Natural killer cell (primary cell): Measurements from ENCODE around the gene PPM1L. TPM values are rescaled to one million over a fixed set of nuclear protein-coding genes. Genes with fewer than 3 reads are reported as not detected.
A peak's percentile ranks its signal among the peaks of the same experiment; 100 is the strongest.

ENCODE experiments used
- ATAC-seq, 3 donors: fragments of 150-1000 bp in 2 of 3; fragments of 200-7000 bp in 1 of 3; cut with Tn5 transposase; 1 replicate in 1 of 3; 2 replicates in 2 of 3; pipeline ENCODE4 v1.10.0; 2021; ENCODE audit warnings: mild to moderate bottlenecking in 2 of 3, moderate library complexity in 2 of 3
- DNase-seq, 2 donors: peaks; one replicate each; pipeline versions ENCODE4 v3.0.0 to v3.0.0-alpha.2; 2013 to 2021; ENCODE audit warnings: mixed read lengths in 1 of 2
- H3K27ac ChIP-seq: one replicate; pipeline ENCODE4 v1.5.1; 2013; ENCODE audit warnings: mild to moderate bottlenecking, low read length
- H3K27me3 ChIP-seq: one replicate; pipeline ENCODE4 v1.6.1; 2013; ENCODE audit warnings: low read length; ENCODE audit not compliant: control insufficient read depth, insufficient read depth
- H3K36me3 ChIP-seq: one replicate; pipeline ENCODE4 v1.6.1; 2013; ENCODE audit warnings: low read length; ENCODE audit not compliant: control insufficient read depth, insufficient read depth
- H3K4me1 ChIP-seq: one replicate; pipeline ENCODE4 v1.6.1; 2013; ENCODE audit warnings: low read length; ENCODE audit not compliant: control insufficient read depth, insufficient read depth
- H3K4me3 ChIP-seq: one replicate; pipeline ENCODE4 v1.5.1; 2013; ENCODE audit warnings: low read length
- H3K9me3 ChIP-seq: one replicate; pipeline ENCODE4 v1.6.1; 2013; ENCODE audit warnings: low read length; ENCODE audit not compliant: control insufficient read depth, insufficient read depth
- H3K27ac Mint-ChIP-seq, 2 donors: one replicate each; pipeline ENCODE4 v1.8.0; 2022; ENCODE audit warnings: mild to moderate bottlenecking in 2 of 2, mixed read lengths in 2 of 2, moderate library complexity in 1 of 2
- H3K27me3 Mint-ChIP-seq, 2 donors: one replicate each; pipeline ENCODE4 v1.8.0; 2022; ENCODE audit warnings: low read depth in 2 of 2, mixed read lengths in 2 of 2
- H3K36me3 Mint-ChIP-seq: one replicate; pipeline ENCODE4 v1.8.0; 2022; ENCODE audit warnings: mixed read lengths
- H3K4me1 Mint-ChIP-seq, 2 donors: one replicate each; pipeline ENCODE4 v1.8.0; 2022; ENCODE audit warnings: mixed read lengths in 2 of 2
- H3K4me3 Mint-ChIP-seq: one replicate; pipeline ENCODE4 v1.8.0; 2022; ENCODE audit warnings: mild to moderate bottlenecking, moderate library complexity, mixed read lengths
- H3K9me3 Mint-ChIP-seq, 2 donors: one replicate each; pipeline ENCODE4 v1.8.0; 2022; ENCODE audit warnings: mixed read lengths in 2 of 2
- WGBS: methylation state at CpG from one replicate; pipeline ENCODE4 v1.1.7; 2013; ENCODE audit warnings: missing lambda C conversion rate; ENCODE audit not compliant: insufficient coverage; 5-methylcytosine and 5-hydroxymethylcytosine counted together
- intact Hi-C: fragments of 100-400 bp; cut with micrococcal nuclease; formaldehyde crosslinking; loops from one replicate; pipeline ENCODE4 v1.14.2; 2022
- total RNA-seq, 4 donors: library from RNA; stranded (reverse); fragments of 120-200 nt in 1 of 4; gene quantifications; one replicate each; pipeline versions ENCODE4 v1.2.3 to v1.2.4, GENCODE V29; 2013 to 2022
- TF ChIP-seq, protein P1 (sequence below): fragments of 200-600 bp; IDR thresholded peaks from one replicate; pipeline ENCODE4 v1.8.0; 2022; ENCODE audit warnings: antibody characterized with exemption

The PPM1L gene
- total RNA-seq, 3 donors from 2014 or later (not counting 1 experiment from before 2014, with no cell fraction given) = 52.6 to 73.2 (median 52.9) TPM

DNA sequence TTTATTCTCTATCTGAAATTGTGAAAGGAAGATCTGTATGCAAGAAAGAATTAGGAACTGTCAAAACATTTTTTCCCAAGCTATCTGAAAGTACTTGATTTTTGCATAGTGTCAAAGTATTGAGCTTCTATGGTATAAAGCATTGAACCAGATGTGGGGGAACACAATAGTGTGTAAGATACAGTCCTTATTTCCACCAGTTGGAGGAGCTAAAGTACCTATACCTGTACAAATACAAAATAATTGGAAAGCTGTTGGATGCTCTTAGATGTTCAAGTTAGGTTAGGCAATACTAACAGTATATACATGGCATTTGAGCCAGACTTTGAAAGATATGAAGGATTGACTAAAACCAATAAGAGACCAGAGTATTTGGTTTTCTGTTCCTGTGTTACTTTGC is 200.8 kb downstream of the PPM1L start:
- Histone ChIP-seq H3K27me3 (no peaks in the 10 kb centered on the region), H3K9me3 (no peaks in the 10 kb centered on the region), H3K27ac (no peak overlapping the region), H3K4me1 (no peaks in the 10 kb centered on the region), H3K4me3 (no peak overlapping the region), H3K36me3 (no peaks in the 10 kb centered on the region)
- Mint-ChIP-seq H3K9me3 (no peaks in the 10 kb centered on the region), H3K4me1 (peaks cover 6 to 11% of the 10 kb centered on the region in 2 donors), H3K27ac (no peak overlapping the region), H3K4me3 (no peak overlapping the region), H3K36me3 (no peaks in the 10 kb centered on the region), H3K27me3 (no peaks in the 10 kb centered on the region)
- DNase-seq (peak in 1 of 2 donors; percentile 8), ATAC-seq (peak in 1 of 3 donors; percentile 59)
- TF ChIP-seq, protein P1, sequence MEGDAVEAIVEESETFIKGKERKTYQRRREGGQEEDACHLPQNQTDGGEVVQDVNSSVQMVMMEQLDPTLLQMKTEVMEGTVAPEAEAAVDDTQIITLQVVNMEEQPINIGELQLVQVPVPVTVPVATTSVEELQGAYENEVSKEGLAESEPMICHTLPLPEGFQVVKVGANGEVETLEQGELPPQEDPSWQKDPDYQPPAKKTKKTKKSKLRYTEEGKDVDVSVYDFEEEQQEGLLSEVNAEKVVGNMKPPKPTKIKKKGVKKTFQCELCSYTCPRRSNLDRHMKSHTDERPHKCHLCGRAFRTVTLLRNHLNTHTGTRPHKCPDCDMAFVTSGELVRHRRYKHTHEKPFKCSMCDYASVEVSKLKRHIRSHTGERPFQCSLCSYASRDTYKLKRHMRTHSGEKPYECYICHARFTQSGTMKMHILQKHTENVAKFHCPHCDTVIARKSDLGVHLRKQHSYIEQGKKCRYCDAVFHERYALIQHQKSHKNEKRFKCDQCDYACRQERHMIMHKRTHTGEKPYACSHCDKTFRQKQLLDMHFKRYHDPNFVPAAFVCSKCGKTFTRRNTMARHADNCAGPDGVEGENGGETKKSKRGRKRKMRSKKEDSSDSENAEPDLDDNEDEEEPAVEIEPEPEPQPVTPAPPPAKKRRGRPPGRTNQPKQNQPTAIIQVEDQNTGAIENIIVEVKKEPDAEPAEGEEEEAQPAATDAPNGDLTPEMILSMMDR = peak; percentile 11
- intact Hi-C loops = no loop called here

DNA sequence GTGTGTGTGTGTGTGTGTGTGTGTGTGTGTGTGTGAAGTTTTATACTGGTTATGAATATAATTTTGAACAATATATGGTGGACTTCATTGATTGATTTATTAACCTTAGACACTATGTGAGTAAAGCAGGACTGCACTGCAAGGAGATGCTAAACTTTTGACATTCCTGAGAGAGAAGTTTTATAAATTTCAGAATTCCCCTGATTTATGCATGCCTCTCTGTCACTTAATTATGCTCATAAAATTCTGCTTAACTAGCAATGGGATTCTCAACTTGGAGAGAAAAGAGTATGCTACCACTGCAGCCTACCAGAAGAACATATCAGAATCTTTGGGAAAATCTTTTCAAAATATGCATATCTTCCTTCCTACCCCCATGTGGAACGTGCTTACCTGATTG is 204.5 kb downstream of the PPM1L start:
- Histone ChIP-seq H3K27ac (no peak overlapping the region), H3K4me3 (no peak overlapping the region), H3K4me1 (no peaks in the 10 kb centered on the region), H3K9me3 (no peaks in the 10 kb centered on the region), H3K36me3 (no peaks in the 10 kb centered on the region), H3K27me3 (no peaks in the 10 kb centered on the region)
- H3K9me3 Mint-ChIP-seq = no peaks in the 10 kb centered on the region
- peaks cover 0 to 6% of the 10 kb centered on the region in 2 donors for H3K4me1 Mint-ChIP-seq
- no peaks in the 10 kb centered on the region for H3K27me3 Mint-ChIP-seq
- TF ChIP-seq, protein P1 = no peak
- H3K27ac Mint-ChIP-seq = no peak overlapping the region
- no peak overlapping the region for H3K4me3 Mint-ChIP-seq
- ATAC-seq (no peak), DNase-seq (no peak)
- no CpG with 5 or more reads among the region's 1 CpG for WGBS
- intact Hi-C loops = no loop called here
- H3K36me3 Mint-ChIP-seq = peaks cover 12% of the 10 kb centered on the region

DNA sequence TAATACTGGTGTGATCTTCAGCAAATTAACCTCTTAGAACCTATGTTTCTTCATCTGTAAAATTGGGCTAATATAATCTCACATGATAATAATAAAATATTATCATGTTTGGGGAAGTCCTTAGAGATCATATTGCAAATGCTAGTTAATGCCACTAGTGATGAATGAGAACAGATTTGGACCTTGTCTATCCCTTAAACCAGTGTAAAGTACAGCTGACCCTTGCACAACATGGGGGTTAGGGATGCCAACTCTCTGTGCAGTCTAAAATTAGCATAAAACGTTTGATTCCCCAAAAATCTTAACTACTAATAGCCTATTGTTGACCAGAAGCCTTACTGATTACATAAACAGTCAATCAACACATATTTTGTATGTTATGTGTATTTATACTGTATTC is 207.9 kb downstream of the PPM1L start:
- Mint-ChIP-seq H3K9me3 (no peaks in the 10 kb centered on the region), H3K36me3 (peaks cover 12% of the 10 kb centered on the region), H3K4me3 (no peak overlapping the region), H3K4me1 (no peaks in the 10 kb centered on the region), H3K27me3 (no peaks in the 10 kb centered on the region), H3K27ac (no peak overlapping the region)
- H3K27me3 ChIP-seq = no peaks in the 10 kb centered on the region
- TF ChIP-seq, protein P1 = no peak
- intact Hi-C loops = no loop called here
- no peak overlapping the region for H3K27ac ChIP-seq
- DNase-seq = no peak
- H3K4me3 ChIP-seq = no peak overlapping the region
- H3K9me3 ChIP-seq = no peaks in the 10 kb centered on the region
- H3K36me3 ChIP-seq = no peaks in the 10 kb centered on the region
- no peaks in the 10 kb centered on the region for H3K4me1 ChIP-seq
- no CpG with 5 or more reads among the region's 1 CpG for WGBS
- ATAC-seq = no peak

DNA sequence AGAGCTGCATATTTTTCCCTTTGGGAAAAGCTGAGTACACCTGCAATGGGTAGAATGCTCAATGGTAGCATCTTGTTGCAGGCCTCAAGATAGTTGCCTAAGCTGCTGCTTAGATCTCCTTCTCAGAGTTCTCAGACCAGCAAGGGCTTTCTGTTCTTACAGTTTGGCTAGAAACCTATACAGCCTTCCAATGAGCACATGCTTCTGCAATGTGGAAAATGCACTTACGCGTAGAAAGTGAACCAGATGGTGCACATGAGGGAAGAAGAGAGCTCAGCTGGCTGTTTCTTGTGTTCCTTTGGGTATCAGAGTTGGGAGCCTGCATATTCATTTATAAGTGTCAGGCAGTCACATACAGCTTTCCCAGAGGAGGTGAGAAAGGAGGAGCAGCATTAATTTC is 212.7 kb downstream of the PPM1L start:
- Histone ChIP-seq H3K4me3 (no peak overlapping the region), H3K27ac (no peak overlapping the region), H3K4me1 (no peaks in the 10 kb centered on the region), H3K9me3 (no peaks in the 10 kb centered on the region), H3K36me3 (no peaks in the 10 kb centered on the region), H3K27me3 (no peaks in the 10 kb centered on the region)
- H3K9me3 Mint-ChIP-seq = no peaks in the 10 kb centered on the region
- TF ChIP-seq, protein P1 = no peak
- peaks cover 14% of the 10 kb centered on the region in 2 donors for H3K4me1 Mint-ChIP-seq
- ATAC-seq = no peak
- WGBS = 36% methylated on average over 2 of the region's 2 CpGs
- no peak for DNase-seq
- intact Hi-C loops = no loop called here
- no peaks in the 10 kb centered on the region for H3K27me3 Mint-ChIP-seq
- H3K36me3 Mint-ChIP-seq = no peaks in the 10 kb centered on the region
- H3K4me3 Mint-ChIP-seq = no peak overlapping the region
- H3K27ac Mint-ChIP-seq = no peak overlapping the region
